Measurements from ENCODE around the gene TEKT1.

- TF ChIP-seq CTCF (conservative IDR thresholded peaks at IDR 0.05; ENCODE audit: low read length) (no peak), EZH2phosphoT487 (IDR thresholded peaks at IDR 0.05; ENCODE audit: borderline replicate concordance, low read depth, low read length) (no peak)
These were observed 20.0 kb downstream of the TEKT1 start for GRCh38 chr17:6811510-6811909.

All from OCI-LY7 (cell line).